ENCODE measurements around the gene COMMD1.

COMMD1 gene

DNA sequence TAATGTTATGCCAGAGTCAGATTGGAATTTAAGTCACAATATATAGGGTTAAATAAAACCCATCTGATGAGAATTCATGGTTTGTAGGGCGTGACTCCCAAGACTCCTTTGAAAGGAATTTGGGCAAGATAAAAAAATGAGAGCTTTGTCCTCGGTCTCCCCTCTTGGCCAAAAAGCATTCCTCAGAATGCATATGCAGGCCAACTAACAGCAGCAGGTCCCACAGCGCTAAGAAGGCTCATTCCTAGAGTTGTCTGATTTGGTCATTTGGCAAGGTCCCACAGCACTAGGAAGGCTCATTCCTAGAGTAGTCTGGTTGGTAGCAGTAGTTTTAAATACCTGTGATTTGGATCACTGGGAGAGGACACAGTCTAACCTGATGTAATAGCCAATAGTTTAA, 184.2 kb downstream of the COMMD1 start:
- no peak overlapping the region for H3K4me3 ChIP-seq (ENCODE audit: low read depth, low read length)
- DNase-seq (ENCODE audit: low read depth), result no peak
- no peak for TF ChIP-seq CTCF (IDR thresholded peaks at IDR 0.05; ENCODE audit: low read depth, low read length, missing control alignments)

GRCh38 chr2:62091471-62091870, 186.0 kb downstream of the COMMD1 start:
- H3K4me3 ChIP-seq (ENCODE audit: low read depth, low read length), result no peak overlapping the region
- no peak for TF ChIP-seq CTCF (IDR thresholded peaks at IDR 0.05; ENCODE audit: low read depth, low read length, missing control alignments)
- DNase-seq (ENCODE audit: low read depth), result no peak

GRCh38 chr2:62099050-62099449, 193.6 kb downstream of the COMMD1 start:
- peak overlapping the region; percentile 12; the same call in 1 of the 2 replicates for H3K4me3 ChIP-seq (ENCODE audit: low read depth, low read length)
- no peak for TF ChIP-seq CTCF (IDR thresholded peaks at IDR 0.05; ENCODE audit: low read depth, low read length, missing control alignments)
- DNase-seq (ENCODE audit: low read depth), result no peak

- peak; percentile 70 for DNase-seq (ENCODE audit: low read depth)
- no peak for TF ChIP-seq CTCF (IDR thresholded peaks at IDR 0.05; ENCODE audit: low read depth, low read length, missing control alignments)
- peak overlapping the region; percentile 12; the same call in 1 of the 2 replicates for H3K4me3 ChIP-seq (ENCODE audit: low read depth, low read length)
Measured at GRCh38 chr2:62099523-62100175, 194.2 kb downstream of the COMMD1 start.

GRCh38 chr2:62101886-62102285, 196.4 kb downstream of the COMMD1 start:
- H3K4me3 ChIP-seq (ENCODE audit: low read depth, low read length), result no peak overlapping the region
- no peak for DNase-seq (ENCODE audit: low read depth)
- no peak for TF ChIP-seq CTCF (IDR thresholded peaks at IDR 0.05; ENCODE audit: low read depth, low read length, missing control alignments)

DNA sequence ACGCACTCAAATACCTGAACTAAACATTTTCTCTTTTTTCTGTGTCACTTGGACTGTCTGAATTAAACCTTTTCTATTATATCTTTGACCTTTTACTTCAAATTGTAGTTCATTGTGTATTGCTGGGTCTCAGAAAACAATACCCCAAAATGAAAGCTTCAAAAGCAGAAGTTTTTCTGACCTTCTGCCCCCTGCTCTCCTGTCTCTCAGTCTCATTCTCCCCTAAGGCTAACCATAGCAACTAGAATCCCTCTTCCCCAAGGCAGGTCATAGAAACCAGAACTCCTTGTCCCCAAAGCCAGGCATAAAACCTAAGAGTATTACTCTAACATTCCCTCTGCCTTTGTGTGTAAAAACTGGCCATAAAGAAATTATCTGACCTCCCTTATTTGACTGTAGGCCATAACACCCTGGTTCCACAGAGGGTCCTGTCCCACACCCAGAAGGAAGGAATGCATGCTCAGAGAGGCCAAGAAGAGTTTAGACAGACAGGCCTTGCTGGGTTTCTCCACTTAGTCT, 197.0 kb downstream of the COMMD1 start:
- no peak overlapping the region for H3K4me3 ChIP-seq (ENCODE audit: low read depth, low read length)
- TF ChIP-seq CTCF (IDR thresholded peaks at IDR 0.05; ENCODE audit: low read depth, low read length, missing control alignments), result no peak
- DNase-seq (ENCODE audit: low read depth), result no peak

GRCh38 chr2:62109554-62109953, 204.1 kb downstream of the COMMD1 start:
- DNase-seq (ENCODE audit: low read depth), result no peak
- H3K4me3 ChIP-seq (ENCODE audit: low read depth, low read length), result no peak overlapping the region
- TF ChIP-seq CTCF (IDR thresholded peaks at IDR 0.05; ENCODE audit: low read depth, low read length, missing control alignments), result no peak

All from GM12864 (cell line).